ENCODE results near the gene SRPRB. TPM values are rescaled to one million over a fixed set of nuclear protein-coding genes. Genes with fewer than 3 reads are reported as not detected.

Gene SRPRB
- total RNA-seq, 1 donor from 2014 or later: 22.9 TPM

- Mint-ChIP-seq H3K4me3 (ENCODE audit: unreplicated experiment) (no peak overlapping the region), H3K9me3 (ENCODE audit: unreplicated experiment) (no peaks in the 10 kb centered on the region), H3K4me1 (ENCODE audit: unreplicated experiment) (no peaks in the 10 kb centered on the region), H3K36me3 (ENCODE audit: low read depth, unreplicated experiment) (peaks cover 4% of the 10 kb centered on the region), H3K27me3 (ENCODE audit: unreplicated experiment) (peaks cover 1% of the 10 kb centered on the region), H3K27ac (ENCODE audit: unreplicated experiment) (no peak overlapping the region)
- no peak for DNase-seq (ENCODE audit: low spot score)
- no peak for TF ChIP-seq CTCF (IDR thresholded peaks at IDR 0.05; ENCODE audit: unreplicated experiment)
Measured at GRCh38 chr3:133773732-133774131, 31.9 kb upstream of the SRPRB start.

- Mint-ChIP-seq H3K4me1 (ENCODE audit: unreplicated experiment) (no peaks in the 10 kb centered on the region), H3K36me3 (ENCODE audit: low read depth, unreplicated experiment) (peaks cover 4% of the 10 kb centered on the region), H3K9me3 (ENCODE audit: unreplicated experiment) (no peaks in the 10 kb centered on the region), H3K4me3 (ENCODE audit: unreplicated experiment) (no peak overlapping the region), H3K27ac (ENCODE audit: unreplicated experiment) (no peak overlapping the region), H3K27me3 (ENCODE audit: unreplicated experiment) (peaks cover 3% of the 10 kb centered on the region)
- DNase-seq (ENCODE audit: low spot score): no peak
- TF ChIP-seq CTCF (IDR thresholded peaks at IDR 0.05; ENCODE audit: unreplicated experiment): no peak
Measured at GRCh38 chr3:133775309-133775708, 30.3 kb upstream of the SRPRB start.

- no peak overlapping the region for H3K27ac Mint-ChIP-seq (ENCODE audit: unreplicated experiment)
- no peak for DNase-seq (ENCODE audit: low spot score)
- peaks cover 4% of the 10 kb centered on the region for H3K36me3 Mint-ChIP-seq (ENCODE audit: low read depth, unreplicated experiment)
- no peaks in the 10 kb centered on the region for H3K9me3 Mint-ChIP-seq (ENCODE audit: unreplicated experiment)
- peaks cover 3% of the 10 kb centered on the region for H3K27me3 Mint-ChIP-seq (ENCODE audit: unreplicated experiment)
- H3K4me1 Mint-ChIP-seq (ENCODE audit: unreplicated experiment): no peaks in the 10 kb centered on the region
- no peak for TF ChIP-seq CTCF (IDR thresholded peaks at IDR 0.05; ENCODE audit: unreplicated experiment)
- no peak overlapping the region for H3K4me3 Mint-ChIP-seq (ENCODE audit: unreplicated experiment)
Measured at GRCh38 chr3:133775835-133776234, 29.8 kb upstream of the SRPRB start.

GRCh38 chr3:133776794-133777438 lies 28.7 kb upstream of the SRPRB start:
- Mint-ChIP-seq H3K9me3 (ENCODE audit: unreplicated experiment) (no peaks in the 10 kb centered on the region), H3K4me1 (ENCODE audit: unreplicated experiment) (no peaks in the 10 kb centered on the region)

More at GRCh38 chr3:133776794-133777438, 28.7 kb upstream of the SRPRB start:
- H3K4me3 Mint-ChIP-seq (ENCODE audit: unreplicated experiment): no peak overlapping the region
- H3K27me3 Mint-ChIP-seq (ENCODE audit: unreplicated experiment): peaks cover 3% of the 10 kb centered on the region
- no peak for TF ChIP-seq CTCF (IDR thresholded peaks at IDR 0.05; ENCODE audit: unreplicated experiment)
- H3K36me3 Mint-ChIP-seq (ENCODE audit: low read depth, unreplicated experiment): peaks cover 4% of the 10 kb centered on the region
- no peak for DNase-seq (ENCODE audit: low spot score)
- no peak overlapping the region for H3K27ac Mint-ChIP-seq (ENCODE audit: unreplicated experiment)
